ENCODE data around the gene TEX28. TPM values are rescaled to one million over a fixed set of nuclear protein-coding genes. Genes with fewer than 3 reads are reported as not detected.
"Not testable (repeated sequence)": the region's sequence is repeated elsewhere in the genome, so short reads cannot be mapped to it uniquely, and the experiment has no call there.

The TEX28 gene
- total RNA-seq, 1 experiment from 2014 or later, result not detected

DNA sequence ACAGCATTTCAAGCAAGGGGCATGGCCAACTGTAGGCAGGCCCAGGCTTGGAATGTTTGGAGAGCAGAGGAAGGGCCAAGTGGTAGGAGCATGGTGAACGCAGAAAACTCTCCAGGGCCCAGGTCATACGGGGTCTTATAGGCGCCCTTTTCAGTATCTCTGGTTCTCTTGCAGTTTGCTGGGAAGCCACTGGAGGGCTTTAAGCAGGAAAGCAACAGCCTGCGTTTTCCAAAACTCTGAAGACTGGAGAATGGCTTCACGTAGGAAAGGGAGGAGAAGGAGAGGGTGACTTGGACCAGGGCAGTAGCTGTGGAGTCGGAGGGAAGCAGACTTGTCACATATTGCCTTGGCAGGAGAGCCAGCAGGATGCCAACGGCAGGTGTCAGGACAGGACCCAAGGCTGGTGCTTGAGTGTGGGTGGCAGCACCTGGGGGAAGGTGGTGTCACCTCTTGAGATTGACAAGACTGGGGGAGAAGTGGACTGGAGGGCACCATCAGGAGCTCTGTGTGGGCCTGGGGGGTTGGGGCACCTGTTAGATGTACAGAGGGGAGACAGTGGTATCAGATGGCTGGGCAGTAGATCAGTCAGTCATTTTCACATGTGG lies 22.6 kb upstream of the TEX28 start:
- in situ Hi-C loops (cut with HindIII; ENCODE audit: low pct_unique_long_range_greater_than_20kb, low sequenced_read_pairs), result no loop called here
- no peak for DNase-seq (ENCODE audit: low read depth)

- no peak for DNase-seq (ENCODE audit: low read depth)
- in situ Hi-C loops (cut with HindIII; ENCODE audit: low pct_unique_long_range_greater_than_20kb, low sequenced_read_pairs), result no loop called here
Observed at GRCh38 chrX:154315416-154315815, 20.5 kb upstream of the TEX28 start.

- in situ Hi-C loops (cut with HindIII; ENCODE audit: low pct_unique_long_range_greater_than_20kb, low sequenced_read_pairs), result no loop called here
- DNase-seq (ENCODE audit: low read depth), result no peak
Observed at GRCh38 chrX:154313147-154313546, 18.2 kb upstream of the TEX28 start.

DNA sequence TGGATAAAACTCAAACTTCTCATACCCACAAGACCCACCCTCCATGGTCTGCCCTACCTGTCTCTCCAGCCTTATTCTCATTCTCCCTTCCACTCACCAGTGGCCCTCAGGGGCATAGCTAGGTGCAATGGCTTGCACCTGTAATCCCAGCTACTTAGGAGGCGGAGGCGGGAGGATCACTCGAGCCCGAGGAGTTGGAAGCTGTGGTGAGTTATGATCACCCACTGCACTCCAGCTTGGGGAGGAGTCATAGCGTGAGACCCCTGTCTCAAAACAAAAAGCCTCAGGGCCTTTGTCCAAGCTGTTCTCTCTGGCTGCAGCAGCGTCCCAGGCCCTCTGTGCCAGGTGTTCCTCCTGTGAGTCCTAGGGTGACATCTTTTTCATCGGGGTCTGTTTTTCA lies 17.2 kb upstream of the TEX28 start:
- no peak for DNase-seq (ENCODE audit: low read depth)
- in situ Hi-C loops (cut with HindIII; ENCODE audit: low pct_unique_long_range_greater_than_20kb, low sequenced_read_pairs), result no loop called here

GRCh38 chrX:154310616-154311536 lies 16.0 kb upstream of the TEX28 start:
- no peak for DNase-seq (ENCODE audit: low read depth)
- in situ Hi-C loops (cut with HindIII; ENCODE audit: low pct_unique_long_range_greater_than_20kb, low sequenced_read_pairs), result no loop called here

DNA sequence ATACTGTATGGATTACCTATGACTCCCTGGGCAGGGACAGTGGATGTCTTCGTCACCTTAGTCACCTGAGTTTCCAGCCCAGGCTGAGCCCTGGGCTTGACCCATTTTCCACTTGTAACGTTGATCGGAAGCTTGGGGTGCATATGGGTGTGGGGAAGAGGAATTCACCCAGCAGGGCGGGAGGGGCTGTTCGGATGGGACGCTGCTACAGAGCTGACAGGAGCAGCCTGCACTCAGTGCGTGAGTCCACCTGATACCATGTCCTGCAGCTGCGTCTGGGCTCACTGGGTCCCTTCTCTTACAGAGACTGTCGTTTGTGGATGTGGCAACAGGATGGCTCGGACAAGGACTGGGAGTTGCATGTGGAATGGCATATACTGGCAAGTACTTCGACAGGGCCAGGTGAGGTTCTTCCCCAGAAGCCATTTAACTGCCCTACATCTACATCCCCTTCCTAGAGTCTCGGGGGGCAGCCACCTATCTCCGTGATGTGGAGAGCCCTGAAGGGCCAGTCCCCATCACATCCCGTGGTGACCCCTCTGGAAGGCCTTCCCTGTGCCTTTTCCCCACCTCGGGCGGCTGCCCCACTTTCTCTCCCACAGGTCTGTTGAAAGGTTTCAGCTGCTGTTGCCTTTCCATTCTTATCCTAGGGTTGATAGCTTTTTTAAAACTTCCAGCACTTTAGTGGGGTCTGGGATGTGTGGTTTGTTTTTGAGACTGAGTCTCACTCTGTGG lies 14.3 kb upstream of the TEX28 start:
- DNase-seq (ENCODE audit: low read depth), result no peak
- in situ Hi-C loops (cut with HindIII; ENCODE audit: low pct_unique_long_range_greater_than_20kb, low sequenced_read_pairs), result no loop called here

GRCh38 chrX:154308108-154308946 lies 13.4 kb upstream of the TEX28 start:
- peak; percentile 19 for DNase-seq (ENCODE audit: low read depth)
- in situ Hi-C loops (cut with HindIII; ENCODE audit: low pct_unique_long_range_greater_than_20kb, low sequenced_read_pairs), result no loop called here

DNA sequence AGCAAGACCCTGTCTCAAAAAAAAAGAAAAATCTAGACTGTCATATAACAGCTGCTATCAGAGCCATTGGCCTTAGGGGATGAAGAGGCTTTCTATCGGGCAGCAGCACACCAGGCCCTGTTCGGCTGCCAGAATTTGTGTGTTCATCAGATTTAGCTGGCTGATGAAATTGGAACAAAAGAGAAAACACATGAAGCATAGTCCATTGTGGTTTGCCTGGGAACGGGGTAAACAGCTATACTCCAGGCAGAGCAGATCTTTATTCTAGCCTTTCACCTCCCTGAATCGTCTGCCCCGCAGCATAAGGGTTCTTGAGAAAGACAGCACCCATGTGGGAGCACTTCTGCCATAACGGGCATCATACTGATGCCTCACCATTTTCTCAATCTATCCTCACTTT lies 12.3 kb upstream of the TEX28 start:
- in situ Hi-C loops (cut with HindIII; ENCODE audit: low pct_unique_long_range_greater_than_20kb, low sequenced_read_pairs), result no loop called here
- DNase-seq (ENCODE audit: low read depth), result no peak

DNA sequence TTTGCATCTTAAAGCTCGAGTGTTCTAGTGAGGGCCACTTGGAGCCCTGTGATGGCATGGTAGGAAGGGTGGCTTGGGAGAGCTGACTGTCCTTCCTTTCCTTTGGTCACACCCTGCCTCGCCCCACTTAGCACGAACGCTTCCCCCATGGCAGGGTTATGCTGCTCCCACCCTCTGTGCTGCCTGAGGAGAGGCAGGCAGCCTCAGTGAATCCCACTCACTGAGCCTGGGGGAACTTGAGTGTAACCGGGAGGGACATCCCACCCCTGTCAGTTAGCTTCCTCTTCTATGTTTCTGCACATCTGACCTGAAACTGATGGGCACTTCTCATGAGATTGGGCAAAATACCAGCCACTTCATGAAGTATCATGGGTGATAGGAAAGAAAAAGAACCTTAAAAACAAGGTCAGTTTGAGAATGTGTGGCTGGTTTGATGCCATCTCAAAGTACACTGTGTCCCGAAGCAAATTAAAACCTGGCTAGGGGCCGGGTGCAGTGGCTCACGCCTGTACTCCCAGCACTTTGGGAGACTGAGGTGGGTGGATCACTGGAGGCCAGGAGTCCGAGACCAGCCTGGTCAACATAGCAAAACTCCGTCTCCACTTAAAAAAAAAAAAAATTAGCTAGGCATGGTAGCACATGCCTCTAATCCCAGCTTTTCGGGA lies 10.7 kb upstream of the TEX28 start:
- DNase-seq (ENCODE audit: low read depth), result no peak
- in situ Hi-C loops (cut with HindIII; ENCODE audit: low pct_unique_long_range_greater_than_20kb, low sequenced_read_pairs), result no loop called here

DNA sequence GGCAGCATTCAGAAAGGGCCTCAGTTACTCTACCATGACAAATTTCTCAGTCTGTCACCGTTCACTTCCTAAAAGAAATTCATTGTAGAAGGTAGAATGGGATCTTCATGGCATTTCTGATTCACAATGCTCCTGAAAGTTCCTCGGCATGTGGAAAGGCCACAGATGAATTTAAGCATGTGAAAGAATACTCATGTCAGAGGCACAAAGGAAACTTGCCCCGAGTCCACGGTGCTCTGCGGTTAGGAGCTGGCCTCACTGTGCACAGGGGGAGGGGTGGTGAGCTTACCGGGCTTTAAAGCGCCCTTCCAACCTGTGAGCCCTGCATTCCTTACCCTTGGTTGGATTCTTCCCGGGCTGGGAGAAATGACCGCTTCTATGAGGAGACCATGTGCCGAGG lies 9.9 kb upstream of the TEX28 start:
- no peak for DNase-seq (ENCODE audit: low read depth)
- in situ Hi-C loops (cut with HindIII; ENCODE audit: low pct_unique_long_range_greater_than_20kb, low sequenced_read_pairs), result no loop called here

GRCh38 chrX:154303476-154303875 lies 8.6 kb upstream of the TEX28 start:
- in situ Hi-C loops (cut with HindIII; ENCODE audit: low pct_unique_long_range_greater_than_20kb, low sequenced_read_pairs), result no loop called here
- DNase-seq (ENCODE audit: low read depth), result no peak

DNA sequence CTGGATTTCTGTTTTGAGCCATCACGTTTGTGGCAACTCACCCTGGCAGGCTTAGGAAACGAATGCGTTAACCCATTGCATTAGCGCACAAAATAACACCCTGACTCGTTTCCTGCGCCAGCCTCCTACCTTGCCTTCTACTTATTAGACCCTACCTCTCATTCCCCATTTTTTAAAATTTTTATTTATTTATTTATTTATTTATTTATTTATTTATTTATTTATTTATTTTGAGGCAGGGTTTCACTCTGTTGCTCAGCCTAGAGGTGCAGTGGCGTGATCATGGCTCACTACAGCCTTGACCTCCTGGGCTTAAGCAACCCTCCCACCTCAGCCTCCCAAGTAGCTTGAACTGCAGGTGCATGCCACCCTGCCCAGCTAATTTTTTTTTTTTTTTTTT lies 8.1 kb upstream of the TEX28 start:
- in situ Hi-C loops (cut with HindIII; ENCODE audit: low pct_unique_long_range_greater_than_20kb, low sequenced_read_pairs); DNase-seq (ENCODE audit: low read depth): not testable (repeated sequence)

GRCh38 chrX:154300816-154301215 lies 5.9 kb upstream of the TEX28 start:
- DNase-seq (ENCODE audit: low read depth), result no peak
- in situ Hi-C loops (cut with HindIII; ENCODE audit: low pct_unique_long_range_greater_than_20kb, low sequenced_read_pairs), result no loop called here

DNA sequence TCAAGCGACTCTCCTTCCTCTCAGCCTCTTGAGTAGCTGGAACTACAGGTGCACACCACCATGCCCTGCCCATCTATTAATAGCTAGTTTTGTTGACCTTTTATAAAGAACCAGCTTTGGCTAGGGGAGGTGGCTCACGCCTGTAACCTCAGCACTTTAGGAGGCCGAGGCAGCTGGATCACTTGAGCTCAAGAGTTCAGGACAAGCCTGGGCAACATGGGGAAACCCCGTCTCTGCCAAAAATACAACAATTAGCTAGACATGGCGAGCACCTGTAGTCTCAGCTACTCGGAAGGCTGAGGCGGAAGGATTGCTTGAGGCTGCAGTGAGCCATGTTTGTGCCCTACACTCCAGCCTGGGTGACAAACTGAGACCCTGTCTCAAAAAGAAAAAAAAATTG lies 3.4 kb upstream of the TEX28 start:
- in situ Hi-C loops (cut with HindIII; ENCODE audit: low pct_unique_long_range_greater_than_20kb, low sequenced_read_pairs), result no loop called here
- no peak for DNase-seq (ENCODE audit: low read depth)

GRCh38 chrX:154296731-154297130 lies 1.8 kb upstream of the TEX28 start:
- in situ Hi-C loops (cut with HindIII; ENCODE audit: low pct_unique_long_range_greater_than_20kb, low sequenced_read_pairs), result no loop called here

DNA sequence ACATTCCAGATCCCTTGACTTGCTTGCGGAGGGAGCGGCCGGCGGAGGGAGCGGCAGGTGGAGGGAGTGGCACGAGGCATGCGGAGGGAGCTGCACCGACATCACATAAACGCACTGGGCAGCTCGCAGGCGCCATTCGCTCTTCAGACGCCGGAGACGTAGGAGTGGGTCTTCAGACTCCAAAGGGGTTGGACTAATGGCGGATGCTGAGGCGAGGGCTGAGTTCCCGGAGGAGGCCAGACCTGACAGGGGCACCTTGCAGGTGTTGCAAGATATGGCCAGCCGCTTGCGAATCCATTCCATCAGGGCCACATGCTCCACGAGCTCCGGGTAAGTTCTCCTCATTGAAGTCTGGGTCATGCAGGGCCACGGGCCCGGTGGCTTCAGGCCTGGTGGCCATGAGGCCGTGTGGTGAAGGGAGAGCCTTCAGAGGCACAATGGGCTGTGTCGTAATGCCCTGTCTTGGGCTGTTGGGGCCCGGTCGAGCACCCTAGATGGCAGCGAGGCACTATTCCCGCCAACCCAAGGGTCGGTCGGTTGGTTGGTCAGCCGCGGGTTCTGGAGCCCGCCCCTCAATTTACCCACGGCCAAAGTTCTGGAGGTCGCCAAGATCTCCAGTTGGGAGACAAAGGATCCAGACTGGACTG lies 863 bp upstream of the TEX28 start, which contains the start of gene TKTL1:
Gene TKTL1 (plus strand): TSS at position 132 of the 647 bp plus-strand sequence. CDS start 65 bp downstream, at position 197.
- in situ Hi-C loops (cut with HindIII; ENCODE audit: low pct_unique_long_range_greater_than_20kb, low sequenced_read_pairs), result no loop called here
- no peak for DNase-seq (ENCODE audit: low read depth)

More at GRCh38 chrX:154296731-154297130, 1.8 kb upstream of the TEX28 start:
- no peak for DNase-seq (ENCODE audit: low read depth)

- in situ Hi-C loops (cut with HindIII; ENCODE audit: low pct_unique_long_range_greater_than_20kb, low sequenced_read_pairs); DNase-seq (ENCODE audit: low read depth): not testable (repeated sequence)
Observed at GRCh38 chrX:154286406-154286805, 8.5 kb downstream of the TEX28 start.

All from Caki2 (cell line).